ENCODE measurements around the gene ARHGEF7.

ARHGEF7 gene

GRCh38 chr13:111284565-111284964 is 169.5 kb downstream of the ARHGEF7 start:
- no peak for TF ChIP-seq CTCF (IDR thresholded peaks at IDR 0.05; ENCODE audit: low read depth, low read length)
- no peak for DNase-seq (ENCODE audit: low read depth in 2 of 2)
- no peak overlapping the region for H3K4me3 ChIP-seq (replicated peaks in 1 of 2; ENCODE audit: low read depth in 2 of 2, low read length in 2 of 2)

GRCh38 chr13:111286162-111286561 is 171.1 kb downstream of the ARHGEF7 start:
- no peak overlapping the region for H3K4me3 ChIP-seq (replicated peaks in 1 of 2; ENCODE audit: low read depth in 2 of 2, low read length in 2 of 2)
- DNase-seq (ENCODE audit: low read depth in 2 of 2), result no peak
- no peak for TF ChIP-seq CTCF (IDR thresholded peaks at IDR 0.05; ENCODE audit: low read depth, low read length)

GRCh38 chr13:111286749-111287148 is 171.6 kb downstream of the ARHGEF7 start:
- no peak for DNase-seq (ENCODE audit: low read depth in 2 of 2)
- no peak for TF ChIP-seq CTCF (IDR thresholded peaks at IDR 0.05; ENCODE audit: low read depth, low read length)
- no peak overlapping the region for H3K4me3 ChIP-seq (replicated peaks in 1 of 2; ENCODE audit: low read depth in 2 of 2, low read length in 2 of 2)

GRCh38 chr13:111287201-111287600 is 172.1 kb downstream of the ARHGEF7 start:
- TF ChIP-seq CTCF (IDR thresholded peaks at IDR 0.05; ENCODE audit: low read depth, low read length), result no peak
- H3K4me3 ChIP-seq (replicated peaks in 1 of 2; ENCODE audit: low read depth in 2 of 2, low read length in 2 of 2), result no peak overlapping the region
- DNase-seq (ENCODE audit: low read depth in 2 of 2), result no peak

GRCh38 chr13:111288276-111288675 is 173.2 kb downstream of the ARHGEF7 start:
- no peak for TF ChIP-seq CTCF (IDR thresholded peaks at IDR 0.05; ENCODE audit: low read depth, low read length)
- no peak overlapping the region for H3K4me3 ChIP-seq (replicated peaks in 1 of 2; ENCODE audit: low read depth in 2 of 2, low read length in 2 of 2)
- DNase-seq (ENCODE audit: low read depth in 2 of 2), result no peak

- no peak for TF ChIP-seq CTCF (IDR thresholded peaks at IDR 0.05; ENCODE audit: low read depth, low read length)
Measured at GRCh38 chr13:111289251-111289650, 174.1 kb downstream of the ARHGEF7 start.

GRCh38 chr13:111291908-111292307 is 176.8 kb downstream of the ARHGEF7 start:
- DNase-seq (ENCODE audit: low read depth in 2 of 2), result no peak
- TF ChIP-seq CTCF (IDR thresholded peaks at IDR 0.05; ENCODE audit: low read depth, low read length), result no peak
- H3K4me3 ChIP-seq (replicated peaks in 1 of 2; ENCODE audit: low read depth in 2 of 2, low read length in 2 of 2), result no peak overlapping the region

More at GRCh38 chr13:111289251-111289650, 174.1 kb downstream of the ARHGEF7 start:
- no peak for DNase-seq (ENCODE audit: low read depth in 2 of 2)
- H3K4me3 ChIP-seq (replicated peaks in 1 of 2; ENCODE audit: low read depth in 2 of 2, low read length in 2 of 2), result no peak overlapping the region
